Stimulated activated CD8-positive, alpha-beta memory T cell treated with anti-CD3 and anti-CD28 coated beads, Interleukin-7, amount 100 ng/mL, for 48 hours (primary cell): Measurements from ENCODE around the gene IGBP1.
"Not testable (repeated sequence)": the region's sequence is repeated elsewhere in the genome, so short reads cannot be mapped to it uniquely, and the experiment has no call there.

Experiments used
- DNase-seq, 2 donors: peaks; one replicate each; pipeline ENCODE4 v3.0.0-alpha.2; 2020; ENCODE audit warnings: low read depth in 1 of 2; ENCODE audit errors: extremely low read depth in 1 of 2

The IGBP1 gene

GRCh38 chrX:70166601-70167590 is 33.6 kb downstream of the IGBP1 start:
- no peak for DNase-seq

GRCh38 chrX:70168238-70169188 is 35.3 kb downstream of the IGBP1 start:
- DNase-seq = no peak

- DNase-seq = no peak
Observed at GRCh38 chrX:70169281-70169680, 36.0 kb downstream of the IGBP1 start.

- DNase-seq = no peak
Observed at GRCh38 chrX:70171624-70172023, 38.4 kb downstream of the IGBP1 start.

GRCh38 chrX:70172221-70172620 is 39.0 kb downstream of the IGBP1 start:
- no peak for DNase-seq

- DNase-seq = no peak
Observed at GRCh38 chrX:70172964-70173363, 39.7 kb downstream of the IGBP1 start.

- no peak for DNase-seq
Observed at GRCh38 chrX:70174754-70175153, 41.5 kb downstream of the IGBP1 start.

GRCh38 chrX:70175338-70175737 is 42.1 kb downstream of the IGBP1 start:
- DNase-seq = no peak

GRCh38 chrX:70176938-70177533 is 43.8 kb downstream of the IGBP1 start, which contains the start of gene DGAT2L6:
Gene DGAT2L6, plus strand, starts transcription at chrX:70177483. Its CDS starts 100 bp downstream, at chrX:70177583.
- DNase-seq = no peak

GRCh38 chrX:70183091-70183490 is 49.8 kb downstream of the IGBP1 start:
- no peak for DNase-seq

- no peak for DNase-seq
Observed at GRCh38 chrX:70190225-70190624, 57.0 kb downstream of the IGBP1 start.

GRCh38 chrX:70196961-70197720 is 63.9 kb downstream of the IGBP1 start:
- peak; percentile 17 to 38 for DNase-seq

- DNase-seq = no peak
Observed at GRCh38 chrX:70201732-70202131, 68.5 kb downstream of the IGBP1 start.

GRCh38 chrX:70208479-70208878 is 75.2 kb downstream of the IGBP1 start:
- DNase-seq = no peak

- DNase-seq = not testable (repeated sequence)
Observed at GRCh38 chrX:70209570-70209969, 76.3 kb downstream of the IGBP1 start.
